IPS-18a (cell line): ENCODE data around the gene DPY19L1.
A peak's percentile ranks its signal among the peaks of the same experiment; 100 is the strongest.

Experiments
- H3K27ac ChIP-seq: one replicate; pipeline ENCODE4 v1.5.1; 2013; ENCODE audit warnings: low read length
- H3K27me3 ChIP-seq: one replicate; pipeline ENCODE4 v1.6.1; 2013; ENCODE audit warnings: mild to moderate bottlenecking, low read length; ENCODE audit not compliant: control insufficient read depth, insufficient read depth
- H3K36me3 ChIP-seq: one replicate; pipeline ENCODE4 v1.6.1; 2013; ENCODE audit warnings: low read depth, low read length; ENCODE audit not compliant: control insufficient read depth
- H3K4me1 ChIP-seq: one replicate; pipeline ENCODE4 v1.6.1; 2013; ENCODE audit warnings: low read depth, low read length; ENCODE audit not compliant: control insufficient read depth
- H3K4me3 ChIP-seq: one replicate; pipeline ENCODE4 v1.5.1; 2013; ENCODE audit warnings: low read length
- H3K9ac ChIP-seq: one replicate; pipeline ENCODE4 v1.6.1; 2013; ENCODE audit warnings: mild to moderate bottlenecking, low read length, moderate library complexity
- H3K9me3 ChIP-seq: one replicate; pipeline ENCODE4 v1.6.1; 2013; ENCODE audit warnings: low read depth, low read length; ENCODE audit not compliant: control insufficient read depth

Gene DPY19L1

GRCh38 chr7:35029311-35029710 is 8.0 kb downstream of the DPY19L1 start:
- Histone ChIP-seq H3K27me3 (no peaks in the 10 kb centered on the region), H3K27ac (no peak overlapping the region), H3K9ac (no peak overlapping the region), H3K4me1 (peaks cover 6% of the 10 kb centered on the region), H3K36me3 (no peaks in the 10 kb centered on the region), H3K4me3 (no peak overlapping the region), H3K9me3 (no peaks in the 10 kb centered on the region)

GRCh38 chr7:35026150-35026549 is 11.1 kb downstream of the DPY19L1 start:
- no peak overlapping the region for H3K4me3 ChIP-seq
- H3K36me3 ChIP-seq: no peaks in the 10 kb centered on the region
- no peak overlapping the region for H3K27ac ChIP-seq
- no peaks in the 10 kb centered on the region for H3K9me3 ChIP-seq
- no peaks in the 10 kb centered on the region for H3K27me3 ChIP-seq
- peaks cover 6% of the 10 kb centered on the region for H3K4me1 ChIP-seq
- no peak overlapping the region for H3K9ac ChIP-seq

GRCh38 chr7:35025369-35025870 is 11.9 kb downstream of the DPY19L1 start:
- Histone ChIP-seq H3K27me3 (no peaks in the 10 kb centered on the region), H3K9me3 (no peaks in the 10 kb centered on the region), H3K4me3 (no peak overlapping the region), H3K4me1 (peaks cover 6% of the 10 kb centered on the region), H3K9ac (no peak overlapping the region), H3K36me3 (no peaks in the 10 kb centered on the region), H3K27ac (no peak overlapping the region)

GRCh38 chr7:35024298-35024697 is 13.0 kb downstream of the DPY19L1 start:
- Histone ChIP-seq H3K4me3 (no peak overlapping the region), H3K9me3 (no peaks in the 10 kb centered on the region), H3K36me3 (no peaks in the 10 kb centered on the region), H3K27ac (no peak overlapping the region), H3K9ac (no peak overlapping the region), H3K4me1 (peaks cover 6% of the 10 kb centered on the region), H3K27me3 (no peaks in the 10 kb centered on the region)

GRCh38 chr7:35022725-35023124 is 14.6 kb downstream of the DPY19L1 start:
- no peak overlapping the region for H3K4me3 ChIP-seq

GRCh38 chr7:35021445-35021844 is 15.8 kb downstream of the DPY19L1 start:
- no peaks in the 10 kb centered on the region for H3K9me3 ChIP-seq

More at GRCh38 chr7:35022725-35023124, 14.6 kb downstream of the DPY19L1 start:
- no peak overlapping the region for H3K27ac ChIP-seq
- peaks cover 6% of the 10 kb centered on the region for H3K4me1 ChIP-seq
- H3K9me3 ChIP-seq: no peaks in the 10 kb centered on the region
- H3K9ac ChIP-seq: no peak overlapping the region
- no peaks in the 10 kb centered on the region for H3K36me3 ChIP-seq
- no peaks in the 10 kb centered on the region for H3K27me3 ChIP-seq

GRCh38 chr7:35019801-35020200 is 17.5 kb downstream of the DPY19L1 start:
- Histone ChIP-seq H3K27me3 (no peaks in the 10 kb centered on the region), H3K4me1 (peaks cover 14% of the 10 kb centered on the region), H3K9me3 (no peaks in the 10 kb centered on the region), H3K36me3 (no peaks in the 10 kb centered on the region), H3K27ac (no peak overlapping the region), H3K9ac (no peak overlapping the region), H3K4me3 (no peak overlapping the region)

More at GRCh38 chr7:35021445-35021844, 15.8 kb downstream of the DPY19L1 start:
- no peaks in the 10 kb centered on the region for H3K36me3 ChIP-seq
- H3K27me3 ChIP-seq: no peaks in the 10 kb centered on the region
- no peak overlapping the region for H3K4me3 ChIP-seq
- H3K9ac ChIP-seq: no peak overlapping the region
- peaks cover 9% of the 10 kb centered on the region for H3K4me1 ChIP-seq
- H3K27ac ChIP-seq: no peak overlapping the region

GRCh38 chr7:35019179-35019729 is 18.0 kb downstream of the DPY19L1 start:
- Histone ChIP-seq H3K27ac (no peak overlapping the region), H3K4me3 (no peak overlapping the region), H3K9ac (no peak overlapping the region), H3K27me3 (no peaks in the 10 kb centered on the region), H3K9me3 (no peaks in the 10 kb centered on the region), H3K36me3 (no peaks in the 10 kb centered on the region), H3K4me1 (peaks cover 18% of the 10 kb centered on the region)

GRCh38 chr7:35015346-35015859 is 21.9 kb downstream of the DPY19L1 start:
- Histone ChIP-seq H3K9ac (no peak overlapping the region), H3K4me3 (no peak overlapping the region), H3K27ac (peak overlapping the region; percentile 55), H3K36me3 (peaks cover 4% of the 10 kb centered on the region), H3K4me1 (peaks cover 21% of the 10 kb centered on the region), H3K9me3 (no peaks in the 10 kb centered on the region), H3K27me3 (no peaks in the 10 kb centered on the region)

- no peak overlapping the region for H3K4me3 ChIP-seq
- H3K4me1 ChIP-seq: peaks cover 21% of the 10 kb centered on the region
- H3K27ac ChIP-seq: no peak overlapping the region
- H3K36me3 ChIP-seq: peaks cover 4% of the 10 kb centered on the region
- H3K9me3 ChIP-seq: no peaks in the 10 kb centered on the region
- H3K9ac ChIP-seq: no peak overlapping the region
- no peaks in the 10 kb centered on the region for H3K27me3 ChIP-seq
These were observed 25.1 kb downstream of the DPY19L1 start for GRCh38 chr7:35012160-35012559.

GRCh38 chr7:35011085-35011484 is 26.2 kb downstream of the DPY19L1 start:
- Histone ChIP-seq H3K27ac (no peak overlapping the region), H3K36me3 (peaks cover 4% of the 10 kb centered on the region), H3K4me3 (no peak overlapping the region), H3K9ac (no peak overlapping the region), H3K4me1 (peaks cover 13% of the 10 kb centered on the region), H3K27me3 (no peaks in the 10 kb centered on the region), H3K9me3 (no peaks in the 10 kb centered on the region)

- Histone ChIP-seq H3K4me3 (no peak overlapping the region), H3K9me3 (no peaks in the 10 kb centered on the region), H3K27me3 (no peaks in the 10 kb centered on the region), H3K9ac (no peak overlapping the region), H3K27ac (no peak overlapping the region), H3K4me1 (peaks cover 12% of the 10 kb centered on the region), H3K36me3 (peaks cover 4% of the 10 kb centered on the region)
These were observed 29.5 kb downstream of the DPY19L1 start for GRCh38 chr7:35007768-35008167.
